Motor neuron (in vitro differentiated cells): ENCODE data around the gene FOXL2. TPM values are rescaled to one million over a fixed set of nuclear protein-coding genes. Genes with fewer than 3 reads are reported as not detected.
A peak's percentile ranks its signal among the peaks of the same experiment; 100 is the strongest.

ENCODE experiments used
- ATAC-seq, 8 experiments: fragments of 200-7000 bp; cut with Tn5 transposase; replicated peaks in 6 of 8; 2 replicates each; pipeline ENCODE4 v1.8.0; 2021; ENCODE audit warnings: mild to moderate bottlenecking in 8 of 8, moderate library complexity in 8 of 8
- H3K27ac ChIP-seq, 2 donors: fragments of 250-450 bp; sonication (Bioruptor Pico); 2 replicates each; pipeline ENCODE4 v1.9.0; 2021; ENCODE audit warnings: antibody characterized with exemption in 2 of 2, mild to moderate bottlenecking in 2 of 2, moderate library complexity in 1 of 2
- H3K4me1 ChIP-seq, 2 donors: fragments of 250-450 bp; sonication (Bioruptor Pico); replicated peaks in 1 of 2; 2 replicates each; pipeline ENCODE4 v1.6.1; 2021; ENCODE audit warnings: antibody characterized with exemption in 2 of 2, mild to moderate bottlenecking in 2 of 2, moderate library complexity in 1 of 2
- H3K4me3 ChIP-seq, 5 donors: fragments of 250-450 bp; sonication (Bioruptor Pico); 2 replicates each; pipeline ENCODE4 v1.9.0; 2021; ENCODE audit warnings: antibody characterized with exemption in 5 of 5, mild to moderate bottlenecking in 5 of 5, moderate library complexity in 4 of 5
- WGBS, 10 experiments: fragments of 450-650 bp; shearing (Covaris generic); methylation state at CpG; one replicate each; pipeline ENCODE4 v1.0.0; 2022; 5-methylcytosine and 5-hydroxymethylcytosine counted together
- in situ Hi-C, 9 experiments: fragments of 400-800 bp; cut with MboI; loops; one replicate each; pipeline ENCODE4 v1.15.0; 2021; ENCODE audit warnings: low sequenced_read_pairs in 9 of 9, low pct_unique_long_range_greater_than_20kb in 2 of 9; ENCODE audit not compliant: unreplicated experiment in 9 of 9
- total RNA-seq, 8 experiments: library from RNA; unstranded; fragments of 300-600 nt; gene quantifications; 2 replicates each; pipeline versions ENCODE4 v1.2.3 to v1.2.4, GENCODE V29; 2022

The FOXL2 gene
- total RNA-seq, 8 experiments from 2014 or later, result 0.05 to 3.9 (median 0.29) TPM

DNA sequence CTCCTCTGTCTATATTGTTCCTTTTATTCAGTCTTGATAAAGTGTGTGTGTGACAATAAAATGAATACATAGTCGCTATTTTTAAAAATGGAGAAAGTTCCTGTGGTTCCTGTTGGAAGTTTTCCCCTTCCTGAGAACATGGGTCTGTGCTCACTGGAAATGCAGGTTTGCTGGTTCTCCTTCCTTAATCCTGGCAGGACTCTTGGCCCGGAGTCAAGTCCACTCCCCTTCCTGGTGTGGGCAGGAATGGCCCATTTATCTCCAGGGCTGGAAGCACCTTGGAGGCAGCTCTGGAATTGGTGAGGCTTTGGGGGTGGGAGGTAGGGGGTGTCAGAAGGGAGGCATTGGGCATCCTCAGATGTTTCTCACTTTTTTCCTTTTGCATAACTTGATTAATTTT, 30.1 kb downstream of the FOXL2 start:
- Histone ChIP-seq H3K4me1 (no peaks in the 10 kb centered on the region), H3K4me3 (no peak overlapping the region), H3K27ac (no peak overlapping the region)
- in situ Hi-C loops, result loop anchor here in 8 of 9 experiments (5.0 to 25.0 kb wide), 9 partner anchors 205 to 855 kb away; partner anchors contain the start of genes CEP70 (in 6 of the 8) and FAIM (in 2 of the 8)
- no peak for ATAC-seq
- WGBS, 10 experiments, result 60 to 90% (median 72%) methylated on average over 1 to 2 of the region's 2 CpGs; no CpG with 5 or more reads in 2 of the 10 experiments

GRCh38 chr3:138915503-138916498, 31.1 kb downstream of the FOXL2 start:
- WGBS, 10 experiments, result 0 to 73% (median 8%) methylated on average over 1 to 8 of the region's 68 CpGs; no CpG with 5 or more reads in 3 of the 10 experiments
- H3K4me3 ChIP-seq, result peak overlapping the region; percentile 42 to 65 (median 45)
- peak; percentile 89 to 97 (median 94) for ATAC-seq
- in situ Hi-C loops, result loop anchor here in 8 of 9 experiments (5.0 to 25.0 kb wide), 9 partner anchors 204 to 854 kb away; partner anchors contain the start of genes CEP70 (in 6 of the 8) and FAIM (in 2 of the 8)
- no peaks in the 10 kb centered on the region for H3K4me1 ChIP-seq
- H3K27ac ChIP-seq, result peak overlapping the region in 1 of 2 donors; percentile 43

- Histone ChIP-seq H3K4me3 (peak overlapping the region; percentile 42 to 65 (median 45)), H3K4me1 (no peaks in the 10 kb centered on the region), H3K27ac (no peak overlapping the region)
- in situ Hi-C loops, result loop anchor here in 8 of 9 experiments (5.0 to 25.0 kb wide), 9 partner anchors 203 to 853 kb away; partner anchors contain the start of genes CEP70 (in 6 of the 8) and FAIM (in 2 of the 8)
- 10 to 79% (median 30%) methylated on average over 2 to 8 of the region's 19 CpGs; no CpG with 5 or more reads in 4 of the 10 experiments for WGBS, 10 experiments
- ATAC-seq, result peak in 3 of 8 experiments; percentile 16 to 24 (median 17)
These were observed 32.0 kb downstream of the FOXL2 start for GRCh38 chr3:138914870-138915502.

- Histone ChIP-seq H3K27ac (no peak overlapping the region), H3K4me3 (no peak overlapping the region), H3K4me1 (no peaks in the 10 kb centered on the region)
- in situ Hi-C loops, result loop anchor here in 8 of 9 experiments (10.0 to 25.0 kb wide), 8 partner anchors 201 to 851 kb away; partner anchors contain the start of genes CEP70 (in 6 of the 8) and FAIM (in 2 of the 8)
- WGBS, 10 experiments, result 80 to 100% (median 93%) methylated on average over 1 to 3 of the region's 3 CpGs; no CpG with 5 or more reads in 3 of the 10 experiments
- no peak for ATAC-seq
These were observed 33.2 kb downstream of the FOXL2 start for GRCh38 chr3:138913766-138914165.

- in situ Hi-C loops, result loop anchor here in 8 of 9 experiments (10.0 to 25.0 kb wide), 8 partner anchors 200 to 850 kb away; partner anchors contain the start of genes CEP70 (in 6 of the 8) and FAIM (in 2 of the 8)
- Histone ChIP-seq H3K4me1 (no peaks in the 10 kb centered on the region), H3K27ac (no peak overlapping the region), H3K4me3 (no peak overlapping the region)
- WGBS, 10 experiments, result 61 to 100% (median 82%) methylated on average over 1 to 4 of the region's 4 CpGs
- no peak for ATAC-seq
These were observed 34.7 kb downstream of the FOXL2 start for GRCh38 chr3:138912237-138912636.

DNA sequence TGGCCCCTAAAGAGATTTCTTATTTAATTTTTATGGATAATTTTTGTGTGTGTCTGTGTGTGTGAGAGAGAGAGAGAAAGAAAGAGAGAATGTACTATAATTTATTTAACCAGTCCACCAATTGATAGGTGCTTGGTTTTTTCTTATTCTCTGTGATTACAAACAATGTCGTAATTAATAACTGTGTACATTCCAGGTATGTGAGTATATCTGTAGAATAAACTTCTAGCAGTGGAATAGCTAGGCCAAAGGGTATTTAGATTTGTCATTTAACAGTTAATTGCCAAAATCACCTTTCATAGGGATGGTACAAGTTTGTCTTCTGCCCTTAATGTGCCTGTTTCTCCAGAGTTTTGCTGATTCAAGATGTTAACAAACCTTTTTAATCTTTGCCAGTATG, 35.3 kb downstream of the FOXL2 start:
- H3K27ac ChIP-seq, result no peak overlapping the region
- no peak for ATAC-seq
- 63 to 100% (median 89%) methylated on average over 1 of the region's 1 CpG; no CpG with 5 or more reads in 3 of the 10 experiments for WGBS, 10 experiments
- in situ Hi-C loops, result loop anchor here in 8 of 9 experiments (10.0 to 25.0 kb wide), 8 partner anchors 199 to 849 kb away; partner anchors contain the start of genes CEP70 (in 6 of the 8) and FAIM (in 2 of the 8)
- H3K4me1 ChIP-seq, result no peaks in the 10 kb centered on the region
- H3K4me3 ChIP-seq, result no peak overlapping the region

DNA sequence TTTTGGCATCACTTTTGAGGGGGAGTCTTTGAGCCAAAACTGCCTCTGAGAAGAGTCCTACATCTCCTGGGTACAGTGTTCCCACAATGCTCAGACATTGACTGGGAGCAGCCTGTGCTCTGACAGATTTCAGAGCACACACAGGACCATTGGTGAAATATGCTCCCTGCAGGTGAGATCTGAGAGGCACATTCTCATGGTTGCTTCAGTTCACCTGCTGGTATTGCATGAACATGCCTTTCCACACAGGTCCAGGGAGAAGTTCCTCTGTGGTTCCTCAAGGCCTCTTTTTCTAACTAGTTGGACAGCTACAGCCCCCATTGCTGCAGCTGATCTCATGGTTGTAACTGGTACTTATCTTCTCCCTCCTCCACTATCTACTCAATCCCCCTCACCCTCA, 37.0 kb downstream of the FOXL2 start:
- ATAC-seq, result no peak
- in situ Hi-C loops, result loop anchor here in 8 of 9 experiments (10.0 to 25.0 kb wide), 8 partner anchors 198 to 848 kb away; partner anchors contain the start of genes CEP70 (in 6 of the 8) and FAIM (in 2 of the 8)
- no peak overlapping the region for H3K27ac ChIP-seq
- H3K4me3 ChIP-seq, result no peak overlapping the region
- no peaks in the 10 kb centered on the region for H3K4me1 ChIP-seq

- Histone ChIP-seq H3K27ac (no peak overlapping the region), H3K4me3 (no peak overlapping the region), H3K4me1 (no peaks in the 10 kb centered on the region)
- WGBS, 10 experiments, result 82 to 100% (median 95%) methylated on average over 1 to 5 of the region's 5 CpGs; no CpG with 5 or more reads in 2 of the 10 experiments
- no peak for ATAC-seq
- in situ Hi-C loops, result loop anchor here in 7 of 9 experiments (25.0 kb wide), 6 partner anchors 197 to 847 kb away; partner anchors contain the start of genes CEP70 (in 3 of the 7) and FAIM (in 2 of the 7)
These were observed 38.1 kb downstream of the FOXL2 start for GRCh38 chr3:138908846-138909245.

- no peak overlapping the region for H3K4me3 ChIP-seq
- WGBS, 10 experiments, result 48 to 100% (median 80%) methylated on average over 1 to 3 of the region's 3 CpGs
- H3K27ac ChIP-seq, result no peak overlapping the region
- ATAC-seq, result no peak
- no peaks in the 10 kb centered on the region for H3K4me1 ChIP-seq
- in situ Hi-C loops, result loop anchor here in 7 of 9 experiments (25.0 kb wide), 6 partner anchors 195 to 845 kb away; partner anchors contain the start of genes CEP70 (in 3 of the 7) and FAIM (in 2 of the 7)
These were observed 39.4 kb downstream of the FOXL2 start for GRCh38 chr3:138907539-138907938.

DNA sequence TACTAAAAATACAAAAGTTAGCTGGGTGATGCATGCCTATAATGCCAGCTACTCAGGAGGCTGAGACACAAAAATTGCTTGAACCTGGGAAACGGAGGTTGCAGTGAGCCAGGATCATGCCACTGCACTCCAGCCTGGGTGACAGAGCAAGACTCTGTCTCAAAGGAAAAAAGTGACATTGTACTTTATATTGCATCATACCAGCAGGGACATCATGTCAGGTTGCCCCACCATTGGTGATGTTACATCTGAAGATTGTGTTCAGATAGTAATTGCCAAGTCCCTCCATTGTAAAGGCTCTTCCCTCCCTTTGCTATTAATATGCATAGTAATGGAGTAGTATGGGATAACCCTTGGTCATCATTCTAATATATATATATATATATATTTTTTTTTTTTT, 44.8 kb downstream of the FOXL2 start:
- Histone ChIP-seq H3K4me3 (no peak overlapping the region), H3K27ac (no peak overlapping the region), H3K4me1 (no peaks in the 10 kb centered on the region)
- in situ Hi-C loops, result loop anchor here in 7 of 9 experiments (25.0 kb wide), 6 partner anchors 190 to 840 kb away; partner anchors contain the start of genes CEP70 (in 3 of the 7) and FAIM (in 2 of the 7)
- no peak for ATAC-seq
- WGBS, 10 experiments, result 83 to 100% (median 86%) methylated on average over 1 of the region's 1 CpG; no CpG with 5 or more reads in 7 of the 10 experiments

DNA sequence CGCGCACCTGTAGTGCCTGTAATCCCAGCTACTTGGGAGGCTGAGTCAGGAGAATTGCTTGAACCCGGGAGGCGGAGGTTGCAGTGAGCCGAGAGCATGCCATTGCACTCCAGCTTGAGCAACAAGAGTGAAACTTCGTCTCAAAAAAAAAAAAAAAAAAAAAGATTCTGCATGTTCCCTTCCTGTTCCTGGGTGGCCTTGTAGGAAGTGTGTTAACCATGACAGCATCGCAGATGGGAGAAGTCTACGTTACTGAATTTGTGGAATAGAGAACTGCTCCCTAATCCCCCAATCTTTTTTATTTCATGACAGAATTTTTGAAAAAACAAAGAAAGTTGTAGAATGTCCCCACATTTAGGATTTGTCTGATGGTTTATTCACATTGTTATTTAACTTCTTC, 45.4 kb downstream of the FOXL2 start:
- no peak overlapping the region for H3K27ac ChIP-seq
- no peak for ATAC-seq
- H3K4me1 ChIP-seq, result no peaks in the 10 kb centered on the region
- WGBS, 10 experiments, result 10 to 100% (median 53%) methylated on average over 1 to 6 of the region's 8 CpGs
- H3K4me3 ChIP-seq, result no peak overlapping the region
- in situ Hi-C loops, result loop anchor here in 7 of 9 experiments (25.0 kb wide), 6 partner anchors 189 to 839 kb away; partner anchors contain the start of genes CEP70 (in 3 of the 7) and FAIM (in 2 of the 7)
